Measurements from ENCODE around the gene OSTF1.

- no peak for TF ChIP-seq EP300 (IDR thresholded peaks at IDR 0.05; ENCODE audit: low read depth)
- TF ChIP-seq CTCF (IDR thresholded peaks at IDR 0.05) = no peak
- no peak for TF ChIP-seq POLR2A (IDR thresholded peaks at IDR 0.05)
- no peak for TF ChIP-seq POLR2AphosphoS5 (IDR thresholded peaks at IDR 0.05)
Observed at GRCh38 chr9:75176037-75176436, 87.7 kb downstream of the OSTF1 start.
